ENCODE data around the gene LPXN.
A peak's percentile ranks its signal among the peaks of the same experiment; 100 is the strongest.
"Not testable (repeated sequence)": the region's sequence is repeated elsewhere in the genome, so short reads cannot be mapped to it uniquely, and the experiment has no call there.

The LPXN gene

DNA sequence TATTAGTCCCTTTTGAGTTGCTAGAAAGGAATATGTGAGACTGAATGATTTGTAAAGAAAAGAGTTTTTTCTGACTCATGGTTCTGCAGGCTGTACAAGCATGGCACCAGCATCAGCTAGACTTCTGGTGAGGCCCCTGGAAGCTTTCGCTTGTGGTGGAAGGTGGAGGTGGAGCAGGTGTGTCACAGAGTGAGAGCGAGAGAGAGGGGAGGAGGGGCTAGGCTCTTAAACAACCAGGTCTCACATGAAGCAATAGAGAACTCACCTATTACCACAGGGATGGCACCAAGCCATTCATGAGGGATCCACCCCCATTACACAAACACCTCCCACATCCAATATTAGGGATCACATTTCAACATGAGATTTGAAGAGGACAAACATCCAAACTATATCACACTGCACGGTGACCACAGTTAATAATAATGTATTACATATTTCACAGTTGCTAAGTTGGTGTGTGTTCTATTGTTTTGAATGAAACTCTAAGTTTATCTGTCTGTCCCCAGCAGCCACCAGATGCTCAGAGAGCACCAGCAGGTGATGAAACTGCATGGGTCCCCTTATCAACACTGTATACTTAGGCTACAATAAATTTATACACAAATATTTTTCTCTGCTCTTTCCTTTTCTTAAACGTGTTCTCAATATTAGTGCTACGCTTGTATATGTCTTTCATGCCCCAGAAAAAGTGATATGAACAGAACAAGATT, 17.3 kb upstream of the LPXN start:
- Mint-ChIP-seq H3K36me3 (peaks cover 46% of the 10 kb centered on the region), H3K27me3 (no peaks in the 10 kb centered on the region), H3K27ac (no peak overlapping the region), H3K4me3 (no peak overlapping the region), H3K4me1 (peaks cover 63% of the 10 kb centered on the region), H3K9me3 (no peaks in the 10 kb centered on the region)
- ATAC-seq: no peak

DNA sequence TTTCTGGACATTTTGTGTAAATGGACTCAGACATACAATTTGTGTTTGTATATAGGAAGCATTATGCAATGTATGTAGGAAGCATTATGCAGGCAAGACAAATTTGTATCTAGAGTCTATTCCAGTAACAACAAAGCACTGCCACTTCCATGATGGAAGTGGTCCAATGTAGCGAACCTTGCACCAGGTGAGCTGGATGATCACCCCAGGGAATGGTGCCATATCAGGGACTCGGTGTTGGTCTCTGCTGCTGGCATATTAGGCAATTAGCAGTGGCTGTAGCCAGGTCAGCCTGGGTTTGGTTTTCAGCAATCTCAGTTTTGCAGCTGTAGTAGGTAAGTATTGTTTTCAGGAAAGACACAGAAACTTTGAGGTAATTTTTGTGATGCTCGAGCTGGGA, 16.0 kb upstream of the LPXN start:
- Mint-ChIP-seq H3K27me3 (no peaks in the 10 kb centered on the region), H3K27ac (no peak overlapping the region), H3K4me3 (no peak overlapping the region), H3K4me1 (peaks cover 66% of the 10 kb centered on the region), H3K9me3 (no peaks in the 10 kb centered on the region), H3K36me3 (peaks cover 51% of the 10 kb centered on the region)
- ATAC-seq: no peak

DNA sequence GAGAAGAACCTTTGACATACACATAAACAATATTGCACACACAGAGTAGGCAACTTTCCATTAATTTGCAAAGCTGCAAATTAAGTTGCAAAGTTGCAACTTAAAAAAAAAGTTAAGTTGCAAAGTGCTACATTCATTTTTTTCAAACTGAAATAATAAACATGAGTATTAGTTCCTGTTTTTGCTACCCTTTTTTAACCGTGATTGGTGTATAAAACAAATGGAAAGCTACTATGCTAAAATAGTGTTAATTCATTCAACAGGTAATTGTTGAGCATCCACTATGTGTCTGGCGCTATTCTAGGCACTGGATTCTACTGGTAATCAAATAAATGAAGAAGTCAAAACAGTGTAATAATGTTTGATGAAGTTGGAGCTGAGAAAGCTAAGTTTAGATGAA, 11.3 kb upstream of the LPXN start:
- ATAC-seq: no peak
- Mint-ChIP-seq H3K4me1 (peaks cover 59% of the 10 kb centered on the region), H3K27ac (peak overlapping the region; percentile 76), H3K4me3 (peak overlapping the region; percentile 48), H3K36me3 (peaks cover 34% of the 10 kb centered on the region), H3K9me3 (no peaks in the 10 kb centered on the region), H3K27me3 (no peaks in the 10 kb centered on the region)

GRCh38 chr11:58582437-58582836, 6.8 kb upstream of the LPXN start:
- Mint-ChIP-seq H3K9me3 (no peaks in the 10 kb centered on the region), H3K4me1 (peaks cover 57% of the 10 kb centered on the region), H3K27ac (peak overlapping the region; percentile 46), H3K4me3 (peak overlapping the region; percentile 51), H3K36me3 (peaks cover 28% of the 10 kb centered on the region), H3K27me3 (no peaks in the 10 kb centered on the region)
- no peak for ATAC-seq

DNA sequence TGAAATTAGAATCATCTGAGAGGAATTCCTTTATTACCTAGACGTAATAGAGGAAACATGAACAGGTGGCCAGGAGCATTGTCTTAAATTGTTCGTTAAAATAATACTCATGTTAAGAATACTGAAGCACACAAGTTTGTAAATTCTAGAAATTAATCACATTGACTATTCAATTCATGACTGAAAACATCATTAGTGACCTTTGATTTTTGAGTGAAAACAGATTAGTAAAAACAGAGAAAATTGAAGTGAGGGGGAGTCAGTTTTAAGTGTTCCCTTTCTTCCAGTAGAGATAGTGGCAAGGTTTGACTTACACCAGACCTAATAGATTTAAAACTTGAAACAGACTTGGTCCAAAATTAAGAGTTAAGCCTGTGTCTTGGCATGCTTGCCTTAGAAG, 4.7 kb upstream of the LPXN start:
- ATAC-seq: no peak
- no peaks in the 10 kb centered on the region for H3K9me3 Mint-ChIP-seq
- peak overlapping the region; percentile 97 for H3K4me3 Mint-ChIP-seq
- no peaks in the 10 kb centered on the region for H3K27me3 Mint-ChIP-seq
- peaks cover 60% of the 10 kb centered on the region for H3K4me1 Mint-ChIP-seq
- peak overlapping the region; percentile 99 for H3K27ac Mint-ChIP-seq
- H3K36me3 Mint-ChIP-seq: peaks cover 13% of the 10 kb centered on the region

DNA sequence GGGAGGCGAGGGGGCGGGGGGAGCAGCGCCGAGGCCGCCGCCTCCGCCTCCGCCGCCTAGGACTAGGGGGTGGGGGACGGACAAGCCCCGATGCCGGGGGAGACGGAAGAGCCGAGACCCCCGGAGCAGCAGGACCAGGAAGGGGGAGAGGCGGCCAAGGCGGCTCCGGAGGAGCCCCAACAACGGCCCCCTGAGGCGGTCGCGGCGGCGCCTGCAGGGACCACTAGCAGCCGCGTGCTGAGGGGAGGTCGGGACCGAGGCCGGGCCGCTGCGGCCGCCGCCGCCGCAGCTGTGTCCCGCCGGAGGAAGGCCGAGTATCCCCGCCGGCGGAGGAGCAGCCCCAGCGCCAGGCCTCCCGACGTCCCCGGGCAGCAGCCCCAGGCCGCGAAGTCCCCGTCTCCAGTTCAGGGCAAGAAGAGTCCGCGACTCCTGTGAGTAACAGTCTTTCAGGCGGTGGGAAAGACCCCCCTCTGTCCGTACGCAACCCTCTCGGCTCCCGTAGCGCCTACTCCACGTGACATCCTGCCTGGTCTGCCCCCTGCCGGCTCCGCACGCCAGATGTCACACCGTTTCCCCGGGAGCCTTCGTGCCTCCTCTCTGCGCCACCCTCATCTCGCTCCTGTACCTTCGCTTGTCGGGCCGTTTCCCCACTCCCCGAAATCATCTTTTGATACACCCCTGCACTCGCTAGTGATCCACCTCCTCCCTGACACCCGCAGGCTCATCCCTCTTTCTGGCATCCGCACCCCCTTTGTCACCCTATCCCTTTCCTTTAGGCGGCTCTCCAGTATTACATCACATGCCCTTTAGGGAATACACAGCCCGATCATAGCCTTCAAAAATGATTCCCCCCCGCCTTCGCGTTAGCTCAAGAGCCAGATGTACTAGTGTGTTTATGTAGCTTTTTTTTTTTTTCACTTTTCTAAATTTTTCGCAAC, 3.8 kb upstream of the LPXN start:
- Mint-ChIP-seq H3K27me3 (no peaks in the 10 kb centered on the region), H3K4me1 (peaks cover 69% of the 10 kb centered on the region), H3K4me3 (peak overlapping the region; percentile 97), H3K36me3 (peaks cover 21% of the 10 kb centered on the region), H3K9me3 (no peaks in the 10 kb centered on the region), H3K27ac (peak overlapping the region; percentile 99)
- peak; percentile 67 for ATAC-seq

DNA sequence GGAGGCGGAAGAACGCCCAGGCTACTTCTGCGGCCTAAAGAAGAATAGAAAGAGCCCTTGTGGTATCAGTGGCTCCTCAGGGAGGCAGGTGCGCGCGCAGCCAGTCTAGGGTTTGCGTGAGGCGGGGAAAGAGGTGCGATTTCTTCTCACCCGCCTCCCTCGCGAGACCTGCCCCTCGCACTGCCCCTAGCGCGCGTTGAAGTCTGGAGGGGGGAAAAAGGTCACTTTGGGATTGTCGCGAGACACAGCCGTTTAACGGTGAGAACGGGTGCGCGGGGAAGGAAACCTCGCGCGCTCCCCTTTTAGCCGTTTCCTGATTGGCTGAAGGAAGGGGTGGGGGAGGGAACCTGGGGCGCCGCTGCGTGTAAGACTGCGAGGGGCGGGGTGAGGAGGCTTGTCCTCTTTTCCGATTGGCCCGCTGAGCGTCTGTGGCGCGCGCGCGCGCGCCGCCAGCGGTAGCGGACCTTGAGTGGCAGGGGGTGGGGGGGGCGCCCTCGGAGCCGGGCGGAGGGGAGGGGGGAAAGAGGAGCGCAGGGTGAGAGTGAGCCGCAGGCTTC, 3.1 kb upstream of the LPXN start, which contains the start of gene ZFP91:
Gene ZFP91, plus strand, starts transcription at position 429 of the 557 bp plus-strand sequence. CDS start 219 bp downstream, outside the sequence.
- Mint-ChIP-seq H3K27me3 (no peaks in the 10 kb centered on the region), H3K36me3 (peaks cover 23% of the 10 kb centered on the region), H3K4me3 (peak within 1 kb of the TSS; percentile 97), H3K27ac (peak within 1 kb of the TSS; percentile 99), H3K9me3 (no peaks in the 10 kb centered on the region), H3K4me1 (peaks cover 68% of the 10 kb centered on the region)
- peak; percentile 78 for ATAC-seq

DNA sequence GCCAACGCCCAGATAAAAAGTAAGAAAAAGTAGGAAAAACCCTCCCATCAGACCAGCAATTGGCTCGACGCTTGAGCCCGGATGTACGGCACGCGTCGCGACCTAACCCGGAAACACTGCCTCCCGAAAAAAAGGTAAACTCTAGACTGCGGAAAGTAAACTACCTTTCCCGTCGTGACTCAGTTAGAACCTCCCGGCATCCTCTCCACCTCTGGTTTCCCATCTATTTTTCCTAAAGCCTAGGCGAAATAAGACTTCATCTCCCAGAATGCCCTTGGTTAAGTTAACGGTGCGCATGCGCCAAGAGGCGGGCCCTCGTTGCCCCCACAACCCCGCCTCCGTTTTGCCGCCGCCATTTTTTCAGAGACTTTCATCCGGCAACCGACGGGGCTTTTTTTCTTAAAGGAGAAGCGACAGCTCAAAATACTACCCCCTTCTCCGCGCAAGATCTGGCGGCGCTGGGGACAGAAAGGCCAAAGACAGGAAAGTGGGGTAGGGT, 2.5 kb upstream of the LPXN start:
- Mint-ChIP-seq H3K4me1 (peaks cover 68% of the 10 kb centered on the region), H3K9me3 (no peaks in the 10 kb centered on the region), H3K27me3 (no peaks in the 10 kb centered on the region), H3K4me3 (peak overlapping the region; percentile 97), H3K27ac (peak overlapping the region; percentile 99), H3K36me3 (peaks cover 23% of the 10 kb centered on the region)
- ATAC-seq: no peak

DNA sequence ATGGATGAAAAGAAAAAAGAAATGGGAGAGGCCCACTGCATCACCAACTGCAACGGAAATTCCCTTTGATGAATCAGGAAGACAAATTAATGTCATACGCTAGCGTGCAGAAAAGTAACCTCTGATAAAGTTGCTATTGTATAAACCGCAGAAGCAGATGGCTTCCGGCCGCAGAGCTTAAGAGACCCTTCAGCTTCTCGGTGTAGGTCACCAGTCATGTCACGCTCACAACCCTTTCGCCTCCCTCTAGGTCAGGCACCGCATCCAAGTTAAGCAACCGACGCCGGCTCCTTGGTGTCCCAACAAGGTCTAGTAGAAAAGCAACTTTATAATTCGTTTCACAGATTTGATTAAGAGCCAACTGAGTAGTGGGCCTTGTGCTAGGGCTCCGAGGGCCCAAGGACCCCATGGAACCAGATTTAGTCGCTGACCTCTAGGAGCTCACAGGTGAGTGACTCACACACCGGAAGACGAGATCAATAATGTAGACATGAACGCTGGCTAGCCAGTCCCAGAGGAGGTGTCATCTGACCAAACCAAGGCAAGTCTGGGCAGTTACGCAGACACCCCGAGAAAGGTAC, 2.0 kb upstream of the LPXN start:
- Mint-ChIP-seq H3K9me3 (no peaks in the 10 kb centered on the region), H3K4me1 (peaks cover 67% of the 10 kb centered on the region)

DNA sequence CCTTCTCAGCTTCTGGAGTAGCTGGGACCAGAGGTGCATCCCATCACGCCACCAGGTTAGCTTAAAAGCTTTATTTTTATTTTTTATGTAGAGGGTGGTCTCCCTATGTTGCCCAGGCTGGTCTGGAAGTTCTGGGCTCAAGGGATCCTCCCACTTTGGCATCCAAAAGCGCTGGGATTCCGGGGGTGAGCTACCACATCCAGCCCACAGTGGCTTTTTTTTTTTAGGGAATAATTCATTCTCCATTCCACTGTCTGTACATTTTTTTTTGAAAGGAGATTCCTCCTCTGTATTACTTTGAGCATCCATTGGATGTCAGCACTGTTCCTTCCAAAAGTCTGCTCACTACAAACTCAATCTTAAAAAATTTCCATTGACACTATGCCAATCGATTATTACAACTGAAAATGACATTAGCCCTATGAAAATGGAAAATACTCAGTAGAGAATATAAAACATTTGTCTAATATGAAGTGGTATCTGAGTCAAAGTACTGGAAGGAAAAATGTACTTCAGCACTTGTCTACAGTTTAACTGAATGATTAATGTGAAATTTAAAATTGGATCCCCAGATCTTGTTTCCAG, 1.3 kb upstream of the LPXN start:
- Mint-ChIP-seq H3K4me1 (peaks cover 63% of the 10 kb centered on the region), H3K36me3 (peaks cover 23% of the 10 kb centered on the region), H3K27me3 (no peaks in the 10 kb centered on the region), H3K9me3 (no peaks in the 10 kb centered on the region), H3K4me3 (peak overlapping the region; percentile 97), H3K27ac (peak overlapping the region; percentile 99)
- no peak for ATAC-seq

More for the DNA sequence above, 2.0 kb upstream of the LPXN start:
- Mint-ChIP-seq H3K36me3 (peaks cover 23% of the 10 kb centered on the region), H3K4me3 (peak overlapping the region; percentile 97), H3K27me3 (no peaks in the 10 kb centered on the region), H3K27ac (peak overlapping the region; percentile 99)
- ATAC-seq: peak; percentile 75

GRCh38 chr11:58574881-58575280, 775 bp downstream of the LPXN start:
- peaks cover 33% of the 10 kb centered on the region for H3K36me3 Mint-ChIP-seq
- H3K4me1 Mint-ChIP-seq: peaks cover 59% of the 10 kb centered on the region
- H3K27ac Mint-ChIP-seq: peak overlapping the region; percentile 99
- no peaks in the 10 kb centered on the region for H3K9me3 Mint-ChIP-seq
- ATAC-seq: no peak
- H3K4me3 Mint-ChIP-seq: peak overlapping the region; percentile 97
- no peaks in the 10 kb centered on the region for H3K27me3 Mint-ChIP-seq

DNA sequence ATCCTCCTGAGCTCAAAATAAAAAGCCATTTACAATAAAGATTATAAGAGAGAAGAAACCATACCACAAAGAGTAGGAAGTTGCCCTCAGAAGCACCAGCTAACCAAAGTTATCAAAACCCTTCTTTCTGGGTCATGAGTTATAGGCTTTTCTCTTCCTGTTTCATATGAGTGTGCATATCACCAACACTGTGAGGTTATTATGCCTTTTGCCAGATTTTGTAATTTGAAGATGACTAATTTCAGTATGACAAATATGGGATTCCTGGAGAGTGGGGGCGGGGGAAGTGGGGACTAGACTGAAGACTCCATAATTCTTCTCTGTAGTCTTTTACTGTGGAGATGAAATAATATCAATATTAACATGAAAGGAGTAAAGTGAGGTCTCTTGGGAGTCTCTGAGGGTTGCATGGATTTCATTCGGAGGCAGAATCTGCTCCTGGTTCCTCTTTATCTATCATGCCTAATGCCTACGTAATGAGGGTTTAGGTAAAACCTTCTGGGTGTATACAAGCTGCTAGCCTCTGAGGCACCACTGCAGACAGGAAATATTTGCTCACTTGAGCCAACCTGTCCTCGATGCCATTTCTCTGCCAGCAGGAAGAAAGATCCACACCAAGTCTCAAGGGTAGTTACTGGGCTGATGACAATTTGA, 2.1 kb downstream of the LPXN start:
- ATAC-seq: peak; percentile 60
- H3K27me3 Mint-ChIP-seq: no peaks in the 10 kb centered on the region

GRCh38 chr11:58572906-58573305, 2.8 kb downstream of the LPXN start:
- peaks cover 53% of the 10 kb centered on the region for H3K36me3 Mint-ChIP-seq
- peaks cover 74% of the 10 kb centered on the region for H3K4me1 Mint-ChIP-seq
- peak overlapping the region; percentile 97 for H3K4me3 Mint-ChIP-seq
- not testable (repeated sequence) for H3K9me3 Mint-ChIP-seq, H3K27me3 Mint-ChIP-seq, ATAC-seq
- H3K27ac Mint-ChIP-seq: peak overlapping the region; percentile 99

More for the DNA sequence above, 2.1 kb downstream of the LPXN start:
- H3K4me3 Mint-ChIP-seq: peak overlapping the region; percentile 97
- peak overlapping the region; percentile 99 for H3K27ac Mint-ChIP-seq
- H3K36me3 Mint-ChIP-seq: peaks cover 46% of the 10 kb centered on the region
- H3K4me1 Mint-ChIP-seq: peaks cover 67% of the 10 kb centered on the region
- H3K9me3 Mint-ChIP-seq: no peaks in the 10 kb centered on the region

GRCh38 chr11:58567889-58568512, 7.7 kb downstream of the LPXN start:
- peak overlapping the region; percentile 78 for H3K27ac Mint-ChIP-seq
- H3K4me3 Mint-ChIP-seq: no peak overlapping the region
- H3K27me3 Mint-ChIP-seq: no peaks in the 10 kb centered on the region
- peak; percentile 82 for ATAC-seq
- H3K4me1 Mint-ChIP-seq: peaks cover 56% of the 10 kb centered on the region
- H3K9me3 Mint-ChIP-seq: no peaks in the 10 kb centered on the region
- peaks cover 63% of the 10 kb centered on the region for H3K36me3 Mint-ChIP-seq

Data from stimulated activated memory B cell treated with anti-CD40 and anti-IgM and Interleukin-4, amounts not matched to agents 10 μg/mL and 1 μg/mL and 100 μg/mL, for 72 hours (primary cell).